Lung (tissue), 12 donors: Measurements from ENCODE around the gene OR52N2. TPM values are rescaled to one million over a fixed set of nuclear protein-coding genes. Genes with fewer than 3 reads are reported as not detected.

Experiments used
- ATAC-seq: fragments of 200-7000 bp; cut with Tn5 transposase; one replicate; pipeline ENCODE4 v1.9.1; 2020; ENCODE audit warnings: moderate number of reproducible peaks; ENCODE audit not compliant: insufficient read depth, low FRiP score
- DNase-seq, 3 donors: peaks; one replicate each; pipeline ENCODE4 v3.0.0-alpha.2; 2013 to 2017
- H3K27ac ChIP-seq, 2 donors: one replicate each; pipeline ENCODE4 v1.5.1; 2013; ENCODE audit warnings: mild to moderate bottlenecking in 2 of 2, moderate library complexity in 2 of 2, control low read depth in 1 of 2, inconsistent platforms in 1 of 2, low read depth in 1 of 2, low read length in 1 of 2
- H3K27me3 ChIP-seq, 3 donors: one replicate each; pipeline ENCODE4 v1.5.1; 2013; ENCODE audit warnings: low read length in 2 of 3; ENCODE audit not compliant: control insufficient read depth in 3 of 3, insufficient read depth in 3 of 3
- H3K36me3 ChIP-seq, 4 donors: one replicate each; pipeline ENCODE4 v1.5.1; 2013; ENCODE audit warnings: low read length in 4 of 4, mild to moderate bottlenecking in 1 of 4, moderate library complexity in 1 of 4; ENCODE audit not compliant: control insufficient read depth in 4 of 4, insufficient read depth in 4 of 4
- H3K4me1 ChIP-seq, 5 donors: one replicate each; pipeline ENCODE4 v1.5.1; 2013; ENCODE audit warnings: low read length in 5 of 5, mild to moderate bottlenecking in 2 of 5, moderate library complexity in 1 of 5; ENCODE audit not compliant: control insufficient read depth in 5 of 5, insufficient read depth in 5 of 5
- H3K4me3 ChIP-seq: one replicate; pipeline ENCODE4 v1.5.1; 2013; ENCODE audit warnings: mild to moderate bottlenecking, control low read depth, moderate library complexity
- H3K9ac ChIP-seq, 2 donors: one replicate each; pipeline ENCODE4 v1.5.1; 2013; ENCODE audit warnings: low read length in 2 of 2, control low read depth in 1 of 2; ENCODE audit not compliant: insufficient read depth in 1 of 2
- H3K9me3 ChIP-seq, 4 donors: one replicate each; pipeline ENCODE4 v1.5.1; 2013; ENCODE audit warnings: low read length in 3 of 4, mild to moderate bottlenecking in 1 of 4, moderate library complexity in 1 of 4; ENCODE audit not compliant: control insufficient read depth in 4 of 4, insufficient read depth in 3 of 4
- WGBS, 2 donors: extraction: QIAGEN DNeasy Blood & Tissue Kit; methylation state at CpG; one replicate each; pipeline ENCODE4 v1.1.7; 2013; 5-methylcytosine and 5-hydroxymethylcytosine counted together
- polyA plus RNA-seq, 2 donors: library from polyadenylated mRNA; stranded (reverse); fragments of 200-250 nt; gene quantifications; one replicate each; pipeline ENCODE4 v1.2.1, GENCODE V29; 2013
- total RNA-seq, 2 donors: library from RNA; depleted of rRNA in 1 of 2; stranded (reverse); fragments of >200 nt in 1 of 2; gene quantifications; one replicate each; pipeline ENCODE4 v1.2.1, GENCODE V29; 2014 to 2021
- TF ChIP-seq, protein P1 (sequence below): IDR thresholded peaks from 2 replicates; pipeline ENCODE4 v1.5.1; 2012; ENCODE audit warnings: mild to moderate bottlenecking; ENCODE audit errors: control extremely low read depth, extremely low read depth
- donor health status: control.
- donor health status: control.
- donor health status: Bipolar disorder and iron deficiency.
- donor health status: healthy.
- donor health status: DM: yes; HTN: yes; CAD: no.

Gene OR52N2
- total and polyA plus RNA-seq, 4 donors = 0.06 TPM; not detected in 3

DNA sequence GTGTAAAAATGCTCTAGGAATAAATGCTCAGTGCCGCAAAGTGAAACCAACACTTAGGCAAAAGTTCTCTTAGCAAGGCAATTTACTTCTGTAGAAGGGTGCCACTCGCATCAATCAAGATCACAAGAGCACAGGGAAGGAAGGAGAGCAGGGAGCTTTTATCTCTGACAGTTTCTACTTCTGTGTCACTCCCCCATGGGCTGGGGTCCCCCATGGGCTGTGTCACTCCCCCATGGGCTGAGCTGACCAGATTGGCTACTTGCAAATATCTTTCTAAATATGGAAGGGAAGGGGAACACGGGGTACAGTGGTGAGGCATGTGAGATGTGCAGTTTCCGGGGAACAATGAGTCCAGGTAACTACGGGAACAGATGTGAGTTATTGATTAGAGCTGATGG is 397 bp downstream of the OR52N2 start:
- 19 to 32% methylated on average over 5 of the region's 5 CpGs for WGBS, 2 donors
- H3K4me3 ChIP-seq = peak overlapping the region; percentile 58
- no peak for ATAC-seq
- DNase-seq = no peak
- H3K9ac ChIP-seq = peak overlapping the region; percentile 64 to 70
- no peaks in the 10 kb centered on the region for H3K36me3 ChIP-seq
- peaks cover 0 to 5% (median 0%) of the 10 kb centered on the region in 5 donors for H3K4me1 ChIP-seq
- peaks cover 0 to 3% (median 0%) of the 10 kb centered on the region in 4 donors for H3K9me3 ChIP-seq
- no peak overlapping the region for H3K27ac ChIP-seq
- TF ChIP-seq, protein P1, sequence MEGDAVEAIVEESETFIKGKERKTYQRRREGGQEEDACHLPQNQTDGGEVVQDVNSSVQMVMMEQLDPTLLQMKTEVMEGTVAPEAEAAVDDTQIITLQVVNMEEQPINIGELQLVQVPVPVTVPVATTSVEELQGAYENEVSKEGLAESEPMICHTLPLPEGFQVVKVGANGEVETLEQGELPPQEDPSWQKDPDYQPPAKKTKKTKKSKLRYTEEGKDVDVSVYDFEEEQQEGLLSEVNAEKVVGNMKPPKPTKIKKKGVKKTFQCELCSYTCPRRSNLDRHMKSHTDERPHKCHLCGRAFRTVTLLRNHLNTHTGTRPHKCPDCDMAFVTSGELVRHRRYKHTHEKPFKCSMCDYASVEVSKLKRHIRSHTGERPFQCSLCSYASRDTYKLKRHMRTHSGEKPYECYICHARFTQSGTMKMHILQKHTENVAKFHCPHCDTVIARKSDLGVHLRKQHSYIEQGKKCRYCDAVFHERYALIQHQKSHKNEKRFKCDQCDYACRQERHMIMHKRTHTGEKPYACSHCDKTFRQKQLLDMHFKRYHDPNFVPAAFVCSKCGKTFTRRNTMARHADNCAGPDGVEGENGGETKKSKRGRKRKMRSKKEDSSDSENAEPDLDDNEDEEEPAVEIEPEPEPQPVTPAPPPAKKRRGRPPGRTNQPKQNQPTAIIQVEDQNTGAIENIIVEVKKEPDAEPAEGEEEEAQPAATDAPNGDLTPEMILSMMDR = no peak
- no peaks in the 10 kb centered on the region for H3K27me3 ChIP-seq

DNA sequence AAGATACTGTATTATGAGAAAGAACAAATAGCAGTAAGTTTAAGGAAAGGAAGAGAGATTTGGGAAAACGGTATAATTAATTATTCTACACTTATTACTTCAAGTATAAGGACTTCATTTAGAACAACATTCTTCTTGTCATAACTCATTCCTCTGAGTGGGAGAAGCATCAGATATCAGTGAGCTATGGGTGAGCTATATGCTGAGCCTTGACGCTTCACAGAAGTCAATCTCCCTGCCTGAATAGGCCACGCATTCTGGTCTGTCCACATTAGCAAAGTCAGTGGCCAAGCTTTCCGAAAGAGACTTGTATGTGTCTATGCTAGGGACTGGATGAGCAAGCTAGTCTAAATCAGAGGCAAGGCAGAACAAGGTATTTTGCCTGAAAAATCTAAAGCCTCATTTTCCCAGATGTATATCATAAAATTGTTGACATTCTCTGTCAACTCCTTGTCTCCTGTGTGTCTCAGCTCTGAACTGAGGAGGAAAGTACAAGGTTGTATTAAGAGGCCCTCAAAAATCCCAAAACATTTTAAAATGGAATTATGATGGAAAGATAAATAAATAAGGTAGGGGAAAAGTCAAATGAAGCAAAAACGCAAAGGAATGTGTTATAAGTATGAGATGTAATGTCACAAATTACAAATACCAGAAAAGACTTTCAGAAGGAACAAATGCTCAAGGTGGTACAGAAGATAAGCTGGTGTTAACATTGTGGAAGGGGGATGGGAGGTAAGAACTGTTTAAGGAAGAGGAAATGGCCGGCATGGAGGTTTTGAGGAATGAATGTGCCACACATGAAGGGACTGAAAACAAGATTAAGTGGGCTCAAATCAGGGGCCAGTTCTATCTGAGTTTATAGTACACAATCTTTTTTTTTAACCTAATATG is 1.4 kb downstream of the OR52N2 start:
- Histone ChIP-seq H3K27ac (no peak overlapping the region), H3K9me3 (peaks cover 0 to 3% (median under 1%) of the 10 kb centered on the region in 4 donors), H3K27me3 (no peaks in the 10 kb centered on the region), H3K4me3 (no peak overlapping the region), H3K9ac (no peak overlapping the region), H3K4me1 (peaks cover 0 to 5% (median 0%) of the 10 kb centered on the region in 5 donors), H3K36me3 (no peaks in the 10 kb centered on the region)
- no peak for DNase-seq
- TF ChIP-seq, protein P1 = no peak
- WGBS, 2 donors = 71 to 76% methylated on average over 6 of the region's 6 CpGs
- no peak for ATAC-seq

DNA sequence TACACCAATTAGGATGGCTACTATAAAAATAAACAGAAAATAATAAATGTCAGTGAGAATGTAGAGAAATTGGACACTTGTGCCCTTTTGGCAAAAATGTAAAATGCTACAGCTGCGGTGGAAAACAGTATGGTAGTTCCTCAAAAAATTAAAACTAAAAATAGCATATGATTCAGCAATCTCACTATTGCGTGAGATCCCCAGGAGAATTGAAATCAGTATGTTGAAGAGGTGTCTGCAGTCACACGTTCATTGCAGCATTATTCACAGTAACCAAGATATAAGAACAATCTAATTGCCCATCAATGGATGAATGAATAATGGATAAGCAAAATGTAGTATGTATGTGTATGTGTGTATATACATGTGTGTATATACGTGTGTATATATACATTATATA is 6.8 kb downstream of the OR52N2 start:
- TF ChIP-seq, protein P1 = no peak
- H3K9me3 ChIP-seq = peaks cover 0 to 3% (median 0%) of the 10 kb centered on the region in 4 donors
- H3K36me3 ChIP-seq = no peaks in the 10 kb centered on the region
- ATAC-seq (no peak), DNase-seq (no peak)
- H3K4me1 ChIP-seq = no peaks in the 10 kb centered on the region
- H3K4me3 ChIP-seq = no peak overlapping the region
- H3K27me3 ChIP-seq = no peaks in the 10 kb centered on the region
- WGBS, 2 donors = 30 to 49% methylated on average over 4 of the region's 4 CpGs
- H3K9ac ChIP-seq = no peak overlapping the region
- H3K27ac ChIP-seq = no peak overlapping the region
